COR-L47 (cell line): ENCODE measurements around the gene NXF1.
"Not testable (repeated sequence)": the region's sequence is repeated elsewhere in the genome, so short reads cannot be mapped to it uniquely, and the experiment has no call there.

ENCODE experiments used
- DNase-seq: peaks from one replicate; lab custom pipeline; 2025; lab: John Stamatoyannopoulos, UW

Gene NXF1

DNA sequence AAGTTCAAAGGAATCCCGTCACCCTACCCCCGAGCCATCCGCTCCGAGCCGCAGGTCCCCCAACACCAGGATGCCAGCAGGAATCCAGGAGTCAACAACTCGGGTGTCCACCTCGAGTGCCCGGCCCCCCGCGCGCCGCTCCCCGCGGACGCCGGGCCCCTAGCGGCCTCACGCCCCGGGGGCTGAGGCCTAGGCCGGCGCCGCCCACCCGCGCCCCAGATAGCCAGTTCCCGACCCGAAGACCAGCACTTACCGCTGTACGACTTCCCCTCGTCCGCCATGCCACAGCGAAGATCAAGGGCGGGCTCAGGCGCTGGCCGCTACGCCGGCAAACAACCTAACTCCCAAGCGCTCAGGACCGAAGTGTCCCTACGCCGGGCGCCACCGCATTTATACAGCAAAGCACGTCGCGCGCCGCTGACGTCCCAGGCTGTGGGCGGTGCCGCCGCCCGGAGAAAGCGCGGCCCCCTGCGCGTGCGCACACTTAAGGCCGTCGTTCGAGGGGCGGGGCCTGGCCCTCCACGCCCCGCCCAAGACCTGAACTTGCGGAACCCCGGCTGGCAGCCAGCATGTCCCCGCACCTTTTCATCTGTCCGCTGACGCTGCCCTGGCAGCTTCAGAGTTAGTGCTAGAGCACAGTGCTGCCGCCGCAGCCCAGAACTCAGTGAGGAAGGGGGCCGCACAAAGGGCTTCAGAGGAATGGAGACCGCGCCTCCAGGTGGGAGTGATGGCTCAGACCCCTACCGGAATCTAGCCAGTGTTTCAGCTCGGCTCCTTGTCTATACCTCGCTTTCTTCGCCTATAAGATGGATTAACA is at the start of gene NXF1:
Gene NXF1, minus strand, starts transcription at position 365 of the 817 bp plus-strand sequence. Its CDS starts 84 bp downstream, at position 281.
- DNase-seq = peak; percentile 96

DNA sequence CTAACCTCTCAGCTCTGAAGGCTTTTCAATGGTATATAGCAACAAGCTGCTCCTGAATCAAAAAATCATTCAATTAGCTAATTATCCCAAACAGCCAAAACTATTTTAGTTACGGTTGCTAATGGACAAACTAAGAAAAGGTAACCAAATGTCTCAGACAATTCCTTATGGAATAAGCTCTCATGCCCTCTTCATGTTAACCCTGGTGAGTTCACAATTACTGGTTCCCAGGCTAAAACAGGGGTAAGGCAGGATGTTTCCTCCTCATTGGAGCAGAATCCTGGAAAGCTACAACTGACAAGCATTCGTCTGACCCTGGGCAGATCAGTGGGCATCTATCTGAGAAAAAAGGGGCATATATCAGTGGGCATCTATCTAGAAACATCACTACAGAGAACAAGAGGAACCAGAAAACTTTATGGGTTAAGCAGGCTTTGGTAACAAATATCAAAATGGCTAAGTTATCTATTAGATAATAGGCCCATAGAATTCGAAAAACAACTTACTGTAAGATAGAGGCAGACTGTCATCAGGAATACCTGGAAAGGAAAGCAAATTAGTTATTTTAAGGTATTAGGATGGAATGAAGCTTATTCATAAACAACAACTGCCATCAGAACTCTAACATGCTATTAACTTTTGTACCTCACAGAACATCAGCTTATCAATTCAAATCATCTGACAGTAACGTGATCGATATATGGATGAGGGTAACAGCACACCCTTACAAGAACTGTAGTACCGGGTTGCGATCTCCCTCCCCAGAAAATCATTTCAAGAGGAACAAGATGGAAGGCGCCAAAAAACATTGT is 49.0 kb upstream of the NXF1 start:
- no peak for DNase-seq

DNA sequence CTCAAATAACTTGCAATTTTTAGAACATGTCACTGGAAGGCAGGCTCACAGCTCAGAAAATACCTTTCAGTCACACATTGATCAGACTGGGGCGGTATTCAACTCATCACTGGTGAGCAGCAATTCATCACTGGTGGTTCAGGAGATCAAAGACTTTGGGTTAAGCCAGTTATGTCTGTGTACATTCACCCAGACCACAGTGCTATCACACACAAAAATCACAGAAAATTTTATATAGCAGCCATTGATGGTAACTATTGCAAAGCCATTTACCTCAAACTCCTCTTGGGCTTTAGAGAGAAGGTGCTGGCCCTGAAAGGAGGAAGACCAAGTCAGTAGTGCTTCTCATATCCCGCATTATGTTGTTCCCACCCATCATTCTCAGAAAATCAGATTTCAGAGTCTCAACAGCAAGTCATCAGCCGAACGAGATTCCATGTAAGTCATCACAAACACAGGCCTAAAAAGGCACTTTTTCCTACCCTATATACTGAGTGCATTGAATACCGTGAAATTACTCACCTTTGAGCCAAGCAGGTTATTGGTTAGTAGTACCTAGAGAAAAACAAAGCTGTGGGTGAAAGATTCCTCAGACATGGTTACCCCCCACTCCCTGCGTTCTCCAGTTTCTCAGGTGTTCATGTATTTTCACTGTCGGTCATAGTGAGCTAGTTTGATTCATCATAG is 48.2 kb upstream of the NXF1 start:
- no peak for DNase-seq

DNA sequence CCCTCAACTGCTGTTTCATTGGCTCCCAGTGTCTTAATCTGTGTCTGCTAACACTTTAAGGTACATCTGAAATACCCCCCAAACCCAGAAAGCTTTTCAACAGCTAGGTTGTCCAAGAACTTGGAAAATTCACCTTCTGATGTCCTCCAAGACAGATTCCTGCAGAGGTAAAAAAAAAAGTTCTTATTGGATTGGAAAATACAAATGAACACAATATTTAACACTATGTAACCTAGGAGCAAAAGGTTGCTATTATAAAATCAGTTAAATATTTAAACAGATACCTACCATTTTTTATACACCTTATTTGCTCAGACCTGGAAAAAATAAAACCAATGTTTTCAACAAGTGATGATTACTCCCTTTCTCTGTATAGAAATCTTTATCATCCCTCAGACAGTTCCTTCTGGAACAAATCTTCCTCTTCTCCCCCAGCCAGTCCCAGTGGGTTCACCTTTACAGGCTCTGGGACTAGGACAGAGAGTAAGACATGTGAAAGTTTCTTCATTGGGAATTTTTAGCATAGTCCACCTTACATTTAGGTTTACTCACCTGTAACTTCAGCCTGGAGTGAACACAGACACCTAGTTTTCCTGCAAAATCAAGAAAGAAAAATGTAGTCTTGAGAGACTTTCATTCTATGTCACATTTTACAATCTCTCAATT is 47.4 kb upstream of the NXF1 start:
- DNase-seq = no peak

DNA sequence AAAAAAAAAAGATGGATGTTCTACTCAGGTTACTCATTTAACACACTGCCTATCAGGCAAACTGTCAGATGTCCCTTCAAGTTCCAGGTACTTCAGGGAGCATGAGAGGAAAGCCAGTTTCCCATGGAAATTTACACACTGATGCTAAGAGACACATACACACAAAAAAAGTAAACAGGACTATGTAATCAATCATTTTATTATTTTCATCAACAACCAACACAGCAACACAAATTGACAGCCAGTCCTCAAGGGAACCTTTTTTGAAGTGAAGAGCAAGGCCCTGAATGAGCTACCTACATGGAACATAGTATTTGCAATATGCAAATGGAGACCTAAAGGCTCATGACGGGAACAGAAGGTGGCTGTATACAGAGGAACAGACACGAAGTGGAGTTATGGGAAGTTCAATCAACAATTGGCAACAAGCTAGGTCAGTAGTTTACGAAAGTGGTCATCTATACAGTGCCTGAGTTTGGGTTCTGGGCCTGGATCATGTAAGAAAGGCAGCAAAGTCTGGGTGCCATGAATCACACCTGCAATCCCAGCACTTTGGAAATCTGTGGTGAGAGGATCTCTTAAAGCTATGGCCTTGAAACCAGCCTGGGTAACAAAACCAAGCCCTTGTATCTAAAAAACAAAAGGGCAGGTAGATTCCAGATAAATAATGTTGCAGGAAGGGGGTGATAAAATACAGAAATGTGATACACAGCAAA is 46.7 kb upstream of the NXF1 start:
- no peak for DNase-seq

DNA sequence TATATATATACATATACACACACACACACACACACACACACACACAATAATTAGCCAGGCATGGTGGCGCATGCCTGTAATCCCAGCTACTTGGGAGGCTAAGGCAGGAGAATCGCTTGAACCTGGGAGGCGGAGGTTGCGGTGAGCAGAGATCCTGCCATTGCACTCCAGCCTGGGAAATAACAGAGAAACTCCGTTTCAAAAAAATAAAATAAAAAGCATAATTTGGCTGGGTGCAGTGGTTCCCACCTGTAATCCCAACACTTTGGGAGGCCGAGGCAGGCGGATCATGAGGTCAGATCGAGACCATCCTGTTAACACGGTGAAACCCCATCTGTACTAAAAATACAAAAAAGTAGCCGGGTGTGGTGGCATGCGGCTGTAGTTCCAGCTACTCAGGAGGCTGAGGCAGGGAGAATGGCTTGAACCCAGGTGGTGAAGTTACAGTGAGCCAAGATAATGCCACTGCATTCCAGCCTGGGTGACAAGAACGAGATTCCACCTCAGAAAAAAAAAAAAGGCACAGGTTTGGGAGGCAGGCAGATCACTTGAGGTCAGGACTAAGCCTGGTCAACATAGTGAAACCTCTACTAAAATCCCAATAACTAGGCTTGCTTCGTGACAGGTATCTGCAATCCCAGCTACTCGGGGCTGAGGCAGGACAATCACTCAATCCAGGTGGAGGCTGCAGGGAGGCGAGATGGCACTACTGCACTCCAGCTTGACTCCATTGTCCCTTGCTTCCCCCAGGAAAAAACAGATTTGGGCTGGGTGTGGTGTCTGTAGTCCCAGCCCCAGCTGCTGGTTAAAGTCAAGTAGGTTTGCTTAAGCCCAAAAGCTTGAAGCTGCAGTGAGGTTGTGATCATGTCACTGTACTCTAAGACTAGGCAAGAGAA is 45.9 kb upstream of the NXF1 start:
- no peak for DNase-seq

DNA sequence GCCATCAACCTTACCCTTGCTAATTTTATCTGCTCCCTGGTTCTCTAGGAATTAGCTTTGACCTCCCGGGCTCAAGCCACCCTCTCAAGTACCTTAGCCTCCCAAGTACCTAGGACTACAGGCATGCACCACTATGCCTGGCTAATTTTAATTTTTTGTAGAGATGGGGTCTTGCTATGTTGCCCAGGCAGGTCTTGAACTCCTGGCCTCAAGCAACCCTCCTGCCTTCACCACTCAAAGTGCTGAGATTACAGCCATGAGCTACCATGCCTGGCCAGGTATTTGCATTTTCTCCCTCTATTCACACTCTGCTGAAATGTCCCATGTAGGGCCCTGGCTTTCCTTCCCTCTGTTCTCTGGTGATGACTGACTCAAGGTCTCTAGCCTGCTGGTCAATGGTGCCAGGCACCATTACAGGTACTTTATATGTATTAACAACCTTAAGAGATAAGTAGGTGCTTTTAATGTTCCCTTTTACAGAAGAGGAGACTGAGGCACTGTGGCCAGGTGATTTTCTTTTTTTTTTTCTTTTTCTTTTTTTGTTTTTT is 42.6 kb upstream of the NXF1 start:
- no peak for DNase-seq

DNA sequence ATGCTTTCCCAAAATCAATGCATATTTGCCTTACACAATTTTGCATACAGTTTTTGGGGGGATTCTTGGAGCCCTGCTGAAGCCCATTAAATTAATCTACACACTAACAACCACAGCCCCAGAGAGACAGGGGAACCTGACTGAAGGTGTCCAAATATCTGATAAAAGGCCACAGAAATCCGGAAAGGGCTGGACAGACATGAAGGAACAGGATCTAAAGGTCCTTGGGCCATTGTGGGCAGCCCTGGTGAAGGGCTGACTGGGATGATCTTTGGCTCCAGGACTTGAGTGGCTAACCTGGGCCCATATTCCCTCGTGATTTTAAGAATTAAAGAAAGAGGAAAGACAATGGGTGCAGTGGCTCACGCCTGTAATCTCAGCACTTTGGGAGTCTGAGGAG is 40.9 kb upstream of the NXF1 start:
- no peak for DNase-seq

DNA sequence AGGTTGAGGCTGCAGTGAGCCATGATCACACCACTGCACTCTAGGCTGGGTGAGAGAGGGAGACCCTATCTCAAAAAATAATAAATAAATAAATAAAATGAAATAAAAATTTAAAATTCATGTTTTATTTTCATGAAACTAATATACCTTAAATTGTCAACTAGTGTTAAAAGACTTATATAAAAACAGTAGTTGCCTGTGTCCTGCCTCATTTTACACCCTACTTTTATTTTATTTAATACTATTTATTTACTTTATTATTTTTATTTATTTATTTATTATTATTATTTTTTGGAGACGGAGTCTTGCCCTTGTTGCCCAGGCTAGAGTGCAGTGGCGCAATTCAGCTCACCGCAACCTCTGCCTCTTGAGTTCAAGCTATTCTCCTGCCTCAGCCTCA is 38.9 kb upstream of the NXF1 start:
- no peak for DNase-seq

DNA sequence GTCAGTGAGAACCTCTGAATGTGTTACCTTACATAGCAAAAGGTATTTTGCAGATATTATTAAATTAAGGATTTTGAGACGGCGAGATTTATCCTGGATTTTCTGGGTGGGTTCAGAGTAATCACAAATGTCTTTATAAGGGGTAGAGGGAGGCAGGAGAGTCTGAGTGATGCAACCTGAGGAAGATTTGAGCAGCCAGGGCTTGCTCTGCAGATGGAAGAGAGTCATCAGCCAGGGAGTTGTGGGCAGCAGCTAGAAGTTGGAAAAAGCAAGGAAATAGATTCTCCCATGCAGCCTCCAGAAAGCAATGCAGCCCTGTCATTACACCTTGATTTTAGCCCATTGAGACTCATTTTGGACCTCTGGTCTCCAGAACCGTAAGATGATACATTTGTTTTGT is 38.2 kb upstream of the NXF1 start:
- DNase-seq = no peak

DNA sequence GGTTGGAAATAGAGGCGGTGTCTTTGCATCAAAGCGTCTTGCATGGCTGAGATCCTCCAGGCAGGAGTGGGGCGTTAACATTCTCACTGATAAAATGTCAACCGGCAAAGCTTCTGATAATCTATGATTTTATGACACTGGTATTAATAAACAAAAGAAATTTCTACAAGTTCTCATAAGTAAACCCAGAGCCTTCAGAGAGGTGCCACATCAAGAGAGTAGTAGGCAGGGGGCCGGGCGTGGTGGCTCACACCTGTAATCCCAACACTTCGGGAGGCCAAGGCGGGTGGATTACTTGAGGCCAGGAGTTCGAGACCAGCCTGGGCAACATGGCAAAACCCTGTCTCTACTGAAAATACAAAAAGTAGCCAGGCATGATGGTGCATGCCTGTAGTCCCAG is 37.7 kb upstream of the NXF1 start:
- not testable (repeated sequence) for DNase-seq

DNA sequence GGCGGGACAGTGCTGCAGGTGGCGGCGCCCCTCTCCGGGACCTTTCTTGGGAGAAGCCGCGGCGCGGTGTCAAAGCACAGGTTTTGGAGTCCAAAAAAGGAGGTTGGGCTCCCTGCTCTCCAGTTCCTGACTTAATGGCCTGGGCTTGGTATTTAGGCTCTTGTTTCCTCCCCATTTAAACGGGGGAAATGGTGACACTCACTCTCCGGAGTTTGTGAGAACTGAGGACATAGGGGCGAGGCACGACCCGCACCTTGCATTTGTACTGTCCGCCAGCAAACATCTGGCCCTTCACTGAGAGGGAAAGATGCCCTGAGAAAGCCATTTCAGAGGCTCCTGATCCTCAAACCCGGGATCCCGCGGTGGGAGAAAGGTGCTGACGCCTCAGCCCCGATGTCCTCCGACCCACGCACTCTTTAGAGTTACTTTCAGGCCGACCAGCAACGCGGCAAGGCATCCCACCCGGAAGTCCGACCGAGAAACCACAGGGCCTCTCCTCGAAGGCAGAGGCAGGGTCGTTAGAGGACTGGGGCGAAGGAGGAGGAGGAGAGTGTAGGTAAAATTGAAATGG is 37.0 kb upstream of the NXF1 start:
- no peak for DNase-seq

DNA sequence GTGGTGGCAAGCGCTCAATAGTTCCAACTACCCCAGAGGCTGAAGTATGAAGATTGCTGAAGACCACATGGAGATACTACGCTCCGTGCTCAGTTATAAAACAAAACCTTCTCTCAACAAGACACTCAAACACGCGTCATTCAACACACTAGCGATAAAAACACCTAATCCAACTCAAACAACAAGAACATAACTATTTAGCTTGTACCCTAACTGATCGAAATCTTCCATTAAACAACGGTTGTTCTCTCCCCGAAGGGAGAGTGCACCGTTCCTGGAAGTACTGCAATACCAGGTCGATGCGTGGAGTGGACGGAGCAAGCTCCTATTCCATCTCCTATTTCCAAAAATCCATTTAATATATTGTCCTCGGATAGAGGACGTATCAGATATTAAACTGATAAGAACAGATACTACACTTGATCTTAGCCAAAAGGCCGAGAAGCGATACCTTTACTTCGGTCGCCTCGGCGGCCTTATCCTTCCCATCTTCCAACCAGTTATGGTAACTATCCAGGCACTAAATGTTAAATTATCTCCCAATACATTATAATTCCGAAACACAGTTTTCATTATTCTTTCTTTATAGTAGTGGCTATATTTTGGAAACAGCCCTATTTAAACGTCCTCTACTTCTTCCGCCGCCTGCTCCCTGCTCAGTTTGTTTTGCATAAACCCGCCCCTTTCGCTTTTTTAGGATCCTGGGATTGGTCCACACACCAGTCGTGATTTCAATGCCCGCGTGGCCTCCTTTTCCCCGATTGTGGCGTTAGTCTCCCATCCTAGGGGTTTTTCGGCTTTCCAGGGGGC is 36.3 kb upstream of the NXF1 start:
- DNase-seq = peak; percentile 94

DNA sequence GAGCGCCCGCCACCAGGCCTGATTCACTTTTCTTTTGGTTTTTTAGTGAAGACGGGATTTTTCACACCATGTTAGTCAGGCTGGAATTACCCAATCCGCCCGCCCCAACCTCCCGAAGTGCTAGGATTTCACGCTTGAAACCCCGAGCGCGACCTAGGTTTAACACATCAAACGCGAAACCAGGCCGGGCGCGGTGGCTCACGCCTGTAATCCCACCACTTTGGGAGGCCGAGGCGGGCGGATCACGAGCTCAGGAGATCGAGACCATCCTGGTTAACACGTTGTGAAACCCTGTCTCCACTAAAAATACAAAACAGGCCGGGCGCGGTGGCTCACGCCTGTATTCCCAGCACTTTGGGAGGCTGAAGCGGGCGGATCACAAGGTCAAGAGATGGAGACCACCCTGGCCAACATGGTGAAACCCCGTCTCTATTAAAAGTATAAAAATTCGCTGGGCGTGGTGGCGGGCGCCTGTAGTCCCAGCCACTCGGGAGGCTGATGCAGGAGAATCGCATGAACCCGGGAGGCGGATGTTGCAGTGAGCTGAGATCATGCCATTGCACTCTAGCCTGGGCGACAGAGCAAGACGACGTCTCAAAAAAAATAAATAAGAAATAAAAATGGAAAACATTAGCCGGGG is 35.6 kb upstream of the NXF1 start:
- peak; percentile 33 for DNase-seq

DNA sequence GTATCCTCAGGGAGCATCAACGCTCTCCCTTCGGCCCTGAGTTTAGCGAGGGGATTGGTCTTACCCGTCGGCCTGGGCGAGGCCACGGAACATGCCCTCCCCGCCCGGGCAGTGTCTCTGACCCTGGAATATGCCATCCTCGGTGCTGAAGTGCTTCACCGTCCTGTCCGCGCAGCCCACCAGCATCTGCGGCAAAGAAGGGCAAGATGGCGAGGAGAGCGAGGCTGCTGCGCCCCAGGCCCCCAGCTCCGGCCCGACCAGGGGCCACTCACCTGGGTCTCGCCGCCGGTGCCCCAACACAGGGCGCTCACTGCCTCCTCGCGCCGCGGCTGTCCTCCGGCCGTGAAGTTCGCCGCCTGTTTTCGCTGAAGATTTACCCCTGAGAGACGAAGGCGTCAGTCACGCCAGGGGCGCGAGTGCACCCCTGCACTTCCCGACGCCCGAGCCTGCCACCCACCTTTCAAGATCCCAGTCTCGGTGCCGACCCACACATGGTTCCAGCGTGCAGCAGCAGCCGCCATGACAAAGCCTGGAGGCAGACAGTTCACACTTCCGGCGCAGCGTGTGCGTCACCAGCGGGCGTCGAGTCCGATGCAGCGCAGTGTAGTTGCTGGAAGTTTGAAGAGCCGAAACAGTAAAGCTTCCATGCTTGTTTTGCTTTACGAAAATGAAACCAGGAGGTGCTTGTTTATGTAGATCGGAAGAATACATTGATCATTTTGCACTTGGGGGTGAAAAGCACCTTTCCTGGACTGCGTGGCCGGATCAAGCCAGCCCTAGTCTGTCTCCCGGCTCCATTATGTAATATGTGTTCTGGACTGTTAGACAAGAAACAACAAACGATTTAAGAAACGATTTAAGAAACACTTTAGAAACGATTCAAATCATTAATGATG is 34.1 kb upstream of the NXF1 start, which contains the start of gene WDR74:
Gene WDR74, minus strand, starts transcription at position 541 of the 896 bp plus-strand sequence. Its CDS starts 20 bp downstream, at position 521.
- peak; percentile 87 for DNase-seq

DNA sequence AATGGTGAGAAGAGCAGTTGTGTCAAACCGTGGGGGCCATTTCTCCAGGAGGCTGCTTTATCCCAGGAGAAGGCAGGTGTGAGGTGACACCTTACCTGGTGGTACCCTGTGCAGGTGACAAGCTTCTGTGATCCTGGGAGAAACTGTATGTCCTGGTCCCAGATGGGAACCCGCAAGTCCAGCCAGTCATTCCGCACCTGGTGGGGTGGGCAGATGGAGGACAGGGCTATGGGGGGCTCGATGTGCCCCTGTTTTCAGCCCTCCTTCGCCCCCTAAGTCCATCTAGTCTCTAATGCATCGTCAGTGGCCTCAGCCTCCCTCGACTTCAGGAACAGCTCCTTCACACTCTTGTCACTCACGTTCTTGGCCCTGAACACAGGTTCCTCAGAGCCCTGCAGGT is 30.1 kb upstream of the NXF1 start:
- no peak for DNase-seq
